HG02885 (cell line): Measurements from ENCODE around the gene LCE1F.

Experiments
- ATAC-seq: cut with Tn5 transposase; IDR thresholded peaks from one replicate; pipeline ENCODE4 v1.9.1; 2021; ENCODE audit warnings: mild to moderate bottlenecking; ENCODE audit not compliant: unreplicated experiment, poor library complexity

LCE1F gene, protein sequence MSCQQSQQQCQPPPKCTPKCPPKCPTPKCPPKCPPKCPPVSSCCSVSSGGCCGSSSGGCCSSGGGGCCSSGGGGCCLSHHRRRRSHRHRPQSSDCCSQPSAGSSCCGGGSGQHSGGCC

DNA sequence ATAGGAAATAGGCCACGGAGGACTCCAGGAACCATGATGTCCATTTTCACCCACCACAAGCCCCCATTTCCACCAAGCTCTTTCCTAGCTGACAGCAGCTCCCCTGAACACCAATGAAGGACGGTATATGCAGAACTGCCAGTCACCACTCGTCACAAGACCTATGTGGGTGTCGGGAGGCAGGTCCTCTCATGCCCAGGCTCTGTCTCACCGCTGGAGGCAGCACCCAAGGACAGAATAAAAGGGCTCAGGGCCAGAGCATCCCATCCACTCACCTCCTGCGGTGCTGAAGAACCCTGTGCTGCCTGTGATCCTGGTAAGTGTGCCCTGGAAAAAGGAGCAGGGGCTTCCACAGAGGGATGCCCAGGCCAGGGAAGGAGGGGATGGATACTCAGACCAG, at the start of gene LCE1F:
LCE1F (plus strand) TSS at position 266 of the 400 bp plus-strand sequence. CDS start 1,232 bp downstream, outside the sequence.
- no peak for ATAC-seq

DNA sequence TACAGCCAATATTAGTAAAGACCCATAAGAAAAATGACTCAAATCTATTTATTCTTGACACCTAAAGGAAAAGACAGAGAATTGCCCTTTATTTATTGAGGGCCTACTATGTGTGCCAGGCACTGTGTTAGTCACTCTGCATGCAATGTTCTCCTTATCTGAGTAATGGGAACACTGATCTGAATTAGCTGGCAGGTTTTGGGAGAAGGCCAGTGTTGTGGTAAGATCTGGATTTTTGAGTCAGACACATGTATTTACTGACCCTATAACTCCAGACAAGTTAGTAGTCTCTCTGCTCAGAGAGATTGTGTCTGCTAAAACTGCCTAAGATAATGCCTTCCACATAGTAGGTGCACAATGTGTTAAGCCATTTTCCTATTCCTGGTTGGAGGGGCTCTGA, 49.7 kb upstream of the LCE1F start:
- no peak for ATAC-seq

DNA sequence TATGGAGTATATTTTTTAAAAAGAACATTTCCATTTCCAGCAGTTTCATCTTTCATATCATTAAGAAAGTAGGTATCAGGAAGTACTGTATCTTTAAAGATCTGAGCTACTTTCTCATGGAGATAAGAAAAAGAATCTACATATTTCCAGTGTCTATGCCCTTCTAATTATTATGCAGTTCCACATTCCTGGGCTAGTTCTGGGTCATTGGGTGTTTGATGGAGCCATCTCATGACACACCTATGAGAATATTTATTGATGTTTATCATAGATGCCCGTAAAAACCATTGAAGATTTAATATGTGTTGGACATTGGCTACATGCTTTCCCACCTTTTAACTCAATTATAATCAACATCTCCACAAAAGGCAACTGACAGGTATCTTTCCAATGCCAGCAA, 46.0 kb upstream of the LCE1F start:
- no peak for ATAC-seq

DNA sequence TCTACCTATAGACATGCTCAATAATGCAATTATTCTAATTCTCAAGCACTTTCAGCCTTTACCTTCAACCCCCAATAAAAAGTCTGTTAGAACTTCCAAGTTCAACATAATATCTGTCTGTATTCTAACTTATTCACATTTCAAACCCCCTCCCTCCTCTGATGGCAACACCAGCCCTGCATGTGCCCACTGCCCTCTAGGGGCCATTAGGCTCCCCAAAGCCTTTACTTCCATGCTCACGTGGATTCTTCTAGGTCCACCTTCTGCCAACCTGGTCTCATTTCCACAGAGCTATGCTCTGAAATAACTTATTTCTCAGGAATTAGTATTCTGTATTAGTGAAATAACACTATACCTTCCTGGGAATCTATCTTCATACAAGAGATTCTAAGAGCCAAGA, 39.3 kb upstream of the LCE1F start:
- ATAC-seq: no peak

DNA sequence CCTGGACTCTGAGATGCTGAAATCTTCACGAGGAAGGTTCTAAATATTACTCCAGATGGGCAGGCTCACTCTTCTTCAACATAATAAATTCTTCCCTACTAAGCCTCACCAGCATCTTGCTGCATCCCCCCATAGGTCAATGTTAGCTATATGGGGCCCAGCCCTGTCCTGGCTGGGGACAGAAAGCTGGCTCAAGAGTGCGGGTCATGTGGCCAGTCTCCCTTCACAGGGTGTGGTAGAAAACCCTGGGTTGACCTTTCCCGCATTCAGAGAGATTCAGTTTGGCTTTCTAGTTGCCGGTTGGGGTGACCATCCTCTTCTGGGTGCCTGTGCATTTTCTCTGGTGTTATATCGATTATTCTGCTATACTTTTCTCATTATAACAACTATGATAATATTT, 36.9 kb upstream of the LCE1F start:
- ATAC-seq: no peak

DNA sequence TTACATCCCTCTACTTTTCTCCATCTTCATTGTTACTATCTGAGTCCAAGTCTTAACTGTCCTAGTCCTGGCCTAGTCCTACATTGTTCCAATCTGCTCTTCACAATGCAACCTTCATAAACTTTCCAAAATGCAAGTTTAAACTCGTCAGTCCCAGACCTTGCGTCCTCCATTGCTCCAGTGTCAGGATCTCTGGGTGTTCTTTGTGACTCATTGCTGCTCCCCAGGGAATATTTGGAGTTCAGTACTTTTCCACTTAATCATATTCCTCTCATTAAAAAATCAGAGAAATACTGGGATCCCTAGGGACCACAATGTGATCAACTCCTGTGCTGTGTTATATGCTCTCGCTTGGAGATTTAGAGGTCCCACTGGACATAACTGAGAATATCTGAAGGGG, 35.1 kb upstream of the LCE1F start:
- ATAC-seq: no peak

DNA sequence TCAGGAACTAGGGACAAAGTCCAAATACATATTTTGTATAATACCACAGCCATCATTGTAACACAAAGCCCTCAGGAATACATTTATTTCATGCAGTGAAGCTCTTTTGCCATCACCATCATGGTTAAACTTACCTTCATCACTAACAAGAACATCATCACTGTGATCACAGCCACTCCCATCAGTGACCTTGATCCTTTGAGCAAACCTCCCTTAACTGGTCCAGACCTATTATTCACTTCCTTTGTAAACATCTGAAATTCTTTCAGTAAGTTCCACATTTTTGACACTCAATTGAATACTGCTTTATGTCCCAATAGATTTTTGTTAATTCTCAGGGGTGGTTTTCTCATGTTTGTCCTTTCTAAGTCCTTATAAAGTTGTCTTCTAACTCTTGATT, 33.3 kb upstream of the LCE1F start:
- ATAC-seq: no peak

DNA sequence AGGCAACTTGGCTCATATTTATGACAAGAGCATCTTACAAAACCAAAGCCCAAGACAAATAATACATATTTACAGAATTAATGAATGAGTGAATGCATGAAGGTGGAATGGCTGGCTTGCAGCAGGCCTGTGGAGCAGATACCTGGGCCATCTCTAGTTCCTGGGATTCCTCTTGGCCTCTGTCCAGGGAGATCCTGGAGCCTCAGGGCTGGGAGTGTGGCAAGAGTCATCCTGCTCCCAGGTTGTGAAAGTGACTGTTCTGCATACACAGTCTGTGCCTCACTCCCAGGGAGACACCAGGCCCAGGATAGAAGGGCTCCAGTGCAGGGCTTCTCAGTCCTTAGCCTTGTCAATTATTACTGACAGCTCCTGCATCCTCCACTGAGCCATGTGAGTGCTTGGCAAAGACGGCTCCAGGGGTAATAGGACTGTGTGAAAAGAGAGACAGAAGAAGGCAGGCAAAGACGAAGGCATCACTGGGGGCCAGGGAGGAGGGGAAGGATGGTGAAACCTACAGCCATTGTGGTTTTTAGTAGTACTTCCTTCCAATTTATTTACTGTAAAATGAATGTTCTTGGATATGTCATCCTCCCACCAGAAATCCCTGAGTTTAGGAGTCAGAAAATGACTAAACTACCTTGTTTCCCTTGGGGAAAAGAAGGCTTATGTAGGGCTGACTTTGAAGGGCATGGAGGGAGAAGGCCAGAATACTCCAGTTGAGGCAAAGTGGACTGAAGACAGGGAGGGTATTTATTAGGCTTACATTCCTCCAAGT, 31.4 kb upstream of the LCE1F start:
- no peak for ATAC-seq

DNA sequence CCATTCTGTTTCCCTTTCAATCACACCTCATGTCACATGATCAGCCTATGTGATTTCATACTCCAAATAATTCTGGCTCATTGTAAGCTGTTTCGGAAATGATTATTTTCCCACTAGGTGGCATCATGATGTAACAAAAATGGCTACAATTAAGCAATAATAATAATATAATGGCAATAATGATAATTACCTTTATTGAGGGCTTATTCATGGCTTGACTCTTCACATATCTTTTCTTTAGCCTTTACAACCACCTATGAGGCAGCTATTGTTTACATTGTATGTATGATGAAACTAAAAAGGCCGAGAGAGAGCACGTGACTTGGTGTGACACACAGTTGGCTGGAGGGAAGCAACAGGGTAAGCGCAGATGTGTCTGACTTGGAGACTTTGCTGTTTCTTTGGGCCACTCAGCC, 29.6 kb upstream of the LCE1F start:
- no peak for ATAC-seq

DNA sequence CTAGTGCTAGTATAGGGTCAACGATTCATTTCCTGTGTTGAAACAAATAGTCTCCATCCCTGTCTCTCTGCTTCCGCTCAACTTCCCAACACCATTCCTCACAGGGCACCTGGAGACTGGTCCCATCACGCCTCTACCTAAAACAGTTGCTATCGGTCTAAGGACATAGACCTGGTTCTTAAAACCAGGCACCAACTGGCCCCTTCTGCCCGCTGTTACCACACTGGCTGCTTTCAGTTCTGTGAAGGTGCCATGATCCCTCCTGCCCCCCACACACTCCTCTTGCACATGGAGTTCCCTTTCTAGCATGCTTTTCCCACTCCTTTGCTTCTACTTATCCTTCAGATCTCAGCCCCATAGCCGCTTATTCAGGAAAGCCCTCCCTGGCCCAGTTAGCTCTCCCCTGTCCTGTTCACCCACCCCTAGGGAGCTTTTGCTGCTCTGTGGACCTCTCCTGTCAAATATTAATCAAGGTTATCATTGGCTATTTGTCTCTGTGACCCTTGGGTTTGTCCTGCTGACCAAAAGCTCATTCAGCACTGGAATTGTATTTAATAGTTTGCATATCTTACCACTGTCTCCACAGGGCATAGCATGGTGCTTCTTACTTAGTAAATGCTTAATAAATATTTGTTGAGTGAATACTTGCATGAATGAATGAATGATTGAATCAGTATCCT, 29.0 kb upstream of the LCE1F start:
- ATAC-seq: no peak

DNA sequence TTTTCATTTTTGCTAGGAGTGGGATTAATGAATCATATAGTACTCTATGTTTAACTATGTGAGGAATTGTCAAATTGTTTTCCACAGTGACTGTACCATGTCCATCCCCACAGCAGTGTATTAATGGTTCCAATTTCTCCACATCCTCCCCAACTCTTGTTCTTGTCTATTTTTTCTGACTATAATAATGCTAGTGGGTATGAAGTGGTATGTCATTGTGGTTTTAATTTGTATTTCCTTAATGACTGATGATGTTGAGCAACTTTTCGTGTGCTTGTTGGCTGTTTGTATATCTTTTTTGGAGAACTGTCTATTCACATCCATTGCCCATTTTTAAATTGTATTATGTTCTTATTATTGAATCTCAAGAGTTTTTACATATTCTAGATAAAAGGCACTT, 27.1 kb upstream of the LCE1F start:
- no peak for ATAC-seq

DNA sequence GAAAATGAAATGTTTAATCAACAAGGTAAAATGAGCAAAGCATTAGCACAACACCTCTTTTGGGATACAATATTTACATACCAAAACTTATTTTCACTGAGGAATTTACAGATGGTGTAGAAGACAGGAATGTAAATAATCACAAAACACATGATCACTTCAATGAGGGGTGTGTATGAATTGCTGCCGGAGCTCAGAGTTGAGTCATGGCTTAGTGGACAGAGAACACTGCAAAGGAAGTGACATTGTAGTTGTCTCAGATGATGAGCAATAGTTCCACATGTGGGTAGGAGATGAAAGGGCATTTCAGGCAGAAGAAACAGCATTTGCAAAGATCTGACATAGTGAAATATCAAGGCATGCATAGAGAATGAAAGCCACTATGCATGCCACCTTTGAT, 22.7 kb upstream of the LCE1F start:
- no peak for ATAC-seq

DNA sequence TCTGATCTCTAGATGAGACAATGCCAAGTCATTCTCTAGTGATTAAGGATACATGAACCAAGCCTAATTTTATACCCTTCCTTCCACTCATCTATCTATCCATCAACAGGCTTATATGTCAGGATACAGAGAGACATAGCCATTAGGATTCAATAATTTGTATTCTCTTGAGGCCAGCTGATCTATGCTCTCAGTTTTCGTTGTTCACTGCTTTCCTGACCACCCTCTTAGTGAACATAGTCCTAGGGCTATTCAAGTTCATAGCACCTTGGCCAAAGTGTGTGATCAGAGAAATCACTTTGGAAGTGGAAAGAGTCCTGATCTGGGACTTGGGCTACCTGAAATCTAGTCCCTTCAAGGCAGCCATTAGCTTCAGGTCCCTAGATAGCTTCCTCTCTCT, 21.4 kb upstream of the LCE1F start:
- no peak for ATAC-seq

DNA sequence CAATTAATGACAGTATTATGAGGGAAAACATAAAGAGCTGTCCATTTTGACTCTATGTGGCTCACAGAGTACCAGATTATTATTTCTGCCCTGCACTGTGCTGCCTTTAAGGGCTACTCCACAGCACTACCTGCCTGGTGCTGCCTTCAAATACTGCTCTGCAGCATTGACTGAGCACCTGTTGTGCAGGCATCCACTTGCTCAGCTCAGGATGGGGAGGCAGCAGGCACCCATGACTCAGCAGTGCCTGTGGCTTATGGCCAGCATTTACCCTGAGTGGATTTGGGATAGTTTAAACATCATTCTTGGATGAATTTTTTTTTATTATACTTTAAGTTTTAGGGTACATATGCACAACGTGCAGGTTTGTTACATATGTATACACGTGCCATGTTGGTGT, 18.1 kb upstream of the LCE1F start:
- ATAC-seq: no peak

DNA sequence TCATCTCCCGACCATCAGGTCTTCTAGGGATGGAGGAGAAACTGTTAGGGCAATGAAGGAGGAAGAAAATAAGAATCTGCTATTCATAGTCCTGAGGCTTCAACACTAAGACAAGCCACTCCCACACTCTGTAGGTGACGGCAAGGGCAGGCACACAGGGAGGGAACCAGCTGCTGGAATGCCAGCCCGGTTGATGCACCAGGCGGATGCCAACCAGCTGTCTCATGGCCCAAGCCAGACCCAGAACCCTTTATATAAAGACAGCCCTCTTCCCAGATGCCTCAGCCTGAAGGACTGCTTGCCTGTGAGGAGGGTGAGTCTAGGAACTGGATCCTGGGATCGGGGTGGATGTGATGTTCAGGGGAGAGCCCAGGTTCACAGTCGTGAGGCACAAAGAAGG, 17.2 kb upstream of the LCE1F start, which contains the start of gene KPRP:
KPRP (plus strand) TSS at position 279 of the 400 bp plus-strand sequence. CDS start 1,564 bp downstream, outside the sequence.
- no peak for ATAC-seq

DNA sequence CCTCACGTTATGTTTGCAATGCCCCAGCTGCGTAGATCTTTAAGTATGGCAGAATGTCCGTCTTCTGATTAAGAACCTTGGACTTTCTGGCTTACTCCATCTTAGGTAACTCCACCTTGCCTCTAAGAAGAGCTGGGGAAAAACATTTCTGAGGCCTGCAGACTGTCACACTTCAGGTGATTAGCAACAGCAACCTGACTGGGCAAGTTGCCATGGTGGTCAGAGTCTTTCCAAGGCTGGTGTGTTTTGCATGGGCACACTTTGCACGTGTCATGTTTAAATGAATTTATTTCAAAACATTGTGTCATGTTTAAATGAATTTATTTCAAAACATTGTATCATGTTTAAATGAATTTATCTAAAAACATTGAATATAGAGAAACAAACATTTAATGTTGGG, 16.3 kb upstream of the LCE1F start:
- no peak for ATAC-seq

DNA sequence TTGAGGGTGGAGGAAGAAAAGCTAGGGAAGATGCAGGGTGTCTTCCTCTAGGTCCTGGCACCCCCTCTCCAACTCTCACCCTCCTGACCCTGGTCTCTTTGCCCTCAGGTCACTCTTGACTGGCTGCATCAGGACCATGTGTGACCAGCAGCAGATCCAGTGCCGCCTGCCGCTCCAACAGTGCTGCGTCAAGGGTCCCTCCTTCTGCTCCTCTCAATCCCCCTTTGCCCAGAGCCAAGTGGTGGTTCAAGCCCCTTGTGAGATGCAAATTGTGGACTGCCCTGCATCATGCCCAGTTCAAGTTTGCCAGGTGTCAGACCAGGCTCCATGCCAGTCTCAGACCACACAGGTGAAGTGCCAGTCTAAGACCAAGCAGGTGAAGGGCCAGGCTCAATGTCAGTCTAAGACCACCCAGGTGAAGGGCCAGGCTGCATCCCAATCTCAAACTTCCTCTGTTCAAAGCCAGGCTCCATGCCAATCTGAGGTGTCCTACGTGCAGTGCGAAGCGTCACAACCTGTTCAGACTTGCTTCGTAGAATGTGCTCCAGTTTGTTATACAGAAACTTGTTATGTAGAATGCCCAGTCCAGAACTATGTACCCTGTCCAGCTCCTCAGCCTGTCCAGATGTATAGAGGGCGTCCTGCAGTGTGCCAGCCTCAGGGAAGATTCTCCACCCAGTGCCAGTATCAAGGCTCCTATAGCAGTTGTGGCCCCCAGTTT, 15.3 kb upstream of the LCE1F start:
- no peak for ATAC-seq

DNA sequence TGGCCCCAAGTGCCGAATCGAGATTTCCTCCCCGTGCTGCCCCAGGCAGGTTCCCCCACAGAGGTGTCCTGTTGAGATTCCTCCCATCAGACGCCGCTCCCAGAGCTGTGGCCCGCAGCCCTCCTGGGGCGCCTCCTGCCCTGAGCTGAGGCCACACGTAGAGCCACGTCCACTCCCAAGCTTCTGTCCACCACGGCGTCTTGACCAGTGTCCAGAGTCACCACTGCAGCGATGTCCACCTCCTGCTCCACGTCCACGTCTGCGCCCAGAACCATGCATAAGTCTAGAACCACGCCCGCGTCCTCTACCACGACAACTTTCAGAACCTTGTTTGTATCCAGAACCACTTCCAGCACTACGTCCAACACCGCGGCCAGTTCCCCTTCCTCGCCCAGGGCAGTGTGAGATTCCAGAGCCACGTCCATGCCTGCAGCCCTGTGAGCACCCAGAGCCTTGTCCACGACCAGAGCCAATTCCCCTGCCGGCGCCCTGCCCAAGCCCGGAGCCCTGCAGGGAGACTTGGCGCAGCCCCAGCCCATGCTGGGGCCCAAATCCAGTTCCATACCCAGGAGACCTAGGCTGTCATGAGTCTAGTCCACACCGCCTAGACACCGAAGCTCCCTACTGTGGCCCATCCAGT, 14.3 kb upstream of the LCE1F start:
- no peak for ATAC-seq

DNA sequence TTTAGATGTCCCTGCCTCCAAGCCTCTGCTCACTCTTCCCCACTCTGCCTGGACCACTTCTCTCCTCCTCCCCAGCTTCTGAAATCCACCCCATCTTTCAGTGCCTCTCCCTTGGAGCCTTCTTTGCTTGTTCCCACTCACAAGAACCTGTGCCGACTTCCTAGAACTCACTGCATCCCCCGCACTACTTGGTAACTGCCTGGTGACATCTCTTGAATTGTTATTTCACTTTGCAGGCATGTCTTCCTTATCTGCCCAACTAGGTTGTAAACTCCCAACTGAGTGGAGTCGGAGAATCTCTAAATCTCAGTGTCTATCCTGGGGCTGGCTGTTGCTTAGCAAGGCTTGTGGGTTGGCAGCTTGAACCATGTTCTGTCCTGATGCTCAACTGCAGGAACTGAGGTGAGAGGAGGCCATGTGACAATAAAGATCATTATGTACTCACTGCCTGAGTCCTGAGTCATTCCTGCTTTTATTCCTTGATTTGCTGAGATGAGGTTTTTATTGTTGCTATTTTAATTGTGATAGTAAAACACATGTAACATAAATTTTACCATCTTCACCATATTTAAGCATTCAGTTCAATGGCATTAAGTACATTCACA, 13.2 kb upstream of the LCE1F start:
- ATAC-seq: no peak

DNA sequence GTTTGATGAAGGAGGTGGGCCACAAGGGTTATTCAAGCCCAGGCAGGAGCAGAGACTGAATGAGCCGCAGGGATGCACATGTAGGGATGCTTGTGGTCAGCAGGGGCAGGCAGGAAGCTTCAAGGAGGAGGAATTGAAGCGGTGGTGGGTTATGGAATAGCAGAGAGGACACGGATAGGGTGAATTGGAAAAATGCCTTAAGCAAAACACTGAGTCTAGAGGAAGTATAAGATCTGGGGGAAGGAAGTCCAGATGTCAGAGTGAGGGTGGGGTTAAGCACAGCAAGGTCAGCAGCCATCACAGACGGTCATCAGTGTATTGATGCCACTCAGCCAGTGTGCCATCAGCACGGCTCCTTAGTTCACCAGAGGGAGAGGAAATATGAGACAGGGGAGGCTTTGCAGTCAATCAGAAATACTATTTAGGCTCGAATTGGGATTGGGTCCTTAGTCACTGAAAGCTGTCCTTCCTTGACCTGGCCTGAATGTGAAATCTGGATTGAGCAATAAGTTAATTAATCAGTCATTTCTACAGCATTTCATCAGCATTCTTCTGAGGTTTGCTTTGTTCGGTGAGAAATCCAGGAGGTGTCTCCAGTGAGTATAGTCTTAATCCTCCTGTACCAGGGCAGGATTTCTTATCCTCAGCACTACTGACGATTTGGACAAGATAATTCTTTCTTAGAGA, 6.0 kb upstream of the LCE1F start:
- no peak for ATAC-seq
